ENCODE results near the gene UBA7.
"Not testable (repeated sequence)": the region's sequence is repeated elsewhere in the genome, so short reads cannot be mapped to it uniquely, and the experiment has no call there.

The UBA7 gene

GRCh38 chr3:49813497-49814174 is at the start of gene UBA7:
UBA7 (minus strand) TSS chr3:49813953; CDS start chr3:49813787, 166 bp downstream.
- DNase-seq = peak in 1 of 2 donors; percentile 73

- no peak for DNase-seq
These were observed 46.0 kb upstream of the UBA7 start for GRCh38 chr3:49859576-49860305.

GRCh38 chr3:49856181-49857005 is 42.6 kb upstream of the UBA7 start, which contains the start of gene TRAIP:
TRAIP (minus strand) TSS chr3:49856564; CDS start chr3:49856453, 111 bp downstream.
- DNase-seq = peak; percentile 87

- no peak for DNase-seq
These were observed 41.9 kb upstream of the UBA7 start for GRCh38 chr3:49855662-49856061.

GRCh38 chr3:49845694-49846093 is 31.9 kb upstream of the UBA7 start:
- no peak for DNase-seq

- no peak for DNase-seq
These were observed 30.9 kb upstream of the UBA7 start for GRCh38 chr3:49844464-49845183.

GRCh38 chr3:49842843-49843517 is 29.2 kb upstream of the UBA7 start:
- DNase-seq = no peak

GRCh38 chr3:49841806-49842205 is 28.1 kb upstream of the UBA7 start:
- no peak for DNase-seq

- DNase-seq = peak in 1 of 2 donors; percentile 41
These were observed 27.5 kb upstream of the UBA7 start for GRCh38 chr3:49841126-49841696.

- no peak for DNase-seq
These were observed 26.6 kb upstream of the UBA7 start for GRCh38 chr3:49840388-49840787.

- DNase-seq = peak; percentile 12 to 91
These were observed 25.5 kb upstream of the UBA7 start for GRCh38 chr3:49839193-49839809.

GRCh38 chr3:49831341-49831740 is 17.6 kb upstream of the UBA7 start:
- DNase-seq = peak in 1 of 2 donors; percentile 25

GRCh38 chr3:49826016-49826415 is 12.3 kb upstream of the UBA7 start:
- no peak for DNase-seq

- not testable (repeated sequence) for DNase-seq
These were observed 9.4 kb upstream of the UBA7 start for GRCh38 chr3:49823131-49823530.

- DNase-seq = no peak
These were observed 747 bp downstream of the UBA7 start for GRCh38 chr3:49812916-49813496.

- peak in 1 of 2 donors; percentile 81 for DNase-seq
These were observed 6.2 kb downstream of the UBA7 start for GRCh38 chr3:49807431-49808114.

GRCh38 chr3:49806850-49807249 is 6.9 kb downstream of the UBA7 start:
- no peak for DNase-seq

GRCh38 chr3:49805897-49806701 is 7.7 kb downstream of the UBA7 start:
- peak in 1 of 2 donors; percentile 95 for DNase-seq

- peak in 1 of 2 donors; percentile 99 for DNase-seq
These were observed 8.4 kb downstream of the UBA7 start for GRCh38 chr3:49805367-49805782.

Data from bone marrow (tissue), 2 donors.